IPS-NIHi11 (cell line): ENCODE measurements around the gene AHCYL1.
A peak's percentile ranks its signal among the peaks of the same experiment; 100 is the strongest.

Source experiments
- DNase-seq: peaks from one replicate; pipeline ENCODE4 v3.0.0; 2012; ENCODE audit warnings: mixed read lengths, low spot score

AHCYL1 gene

GRCh38 chr1:110062612-110063011, 78.0 kb downstream of the AHCYL1 start:
- no peak for DNase-seq

GRCh38 chr1:110063781-110064180, 79.2 kb downstream of the AHCYL1 start:
- DNase-seq: no peak

DNA sequence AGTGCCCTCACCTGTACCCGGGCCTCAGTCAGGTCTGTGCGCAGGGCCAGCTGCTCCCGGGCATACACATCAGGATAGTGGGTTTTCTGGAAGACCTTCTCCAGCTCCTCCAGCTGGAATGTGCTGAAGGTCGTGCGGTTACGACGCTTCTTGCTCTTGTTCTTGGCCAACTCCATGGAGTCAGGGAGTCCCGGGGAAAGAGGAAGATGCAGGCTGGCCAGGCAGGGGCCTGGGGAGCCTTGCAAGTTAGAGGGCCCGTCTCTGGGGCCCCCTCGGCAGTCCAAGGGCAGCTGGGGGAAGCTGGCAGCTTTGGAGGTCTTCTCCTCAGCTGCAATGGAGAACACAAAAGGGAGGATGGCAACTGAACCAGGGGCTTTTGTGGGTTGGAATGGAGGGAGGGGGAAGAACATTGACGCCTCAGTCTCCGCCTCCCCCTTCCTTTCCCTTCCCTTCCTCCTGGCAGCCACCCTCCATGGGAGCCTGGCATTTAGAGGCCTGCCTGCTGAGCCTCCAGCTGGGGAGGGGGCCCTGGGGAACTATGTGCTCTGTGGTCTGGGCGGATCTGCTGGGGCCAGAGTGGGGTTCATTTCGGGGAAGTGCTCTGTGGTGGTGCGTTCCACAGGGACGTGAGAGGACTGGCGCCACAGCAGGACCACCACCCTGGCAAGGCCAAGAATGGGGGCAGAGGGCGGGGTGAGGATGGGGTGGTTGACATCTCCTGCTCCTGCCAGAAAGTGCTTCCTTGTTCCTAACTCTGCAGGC, 80.2 kb downstream of the AHCYL1 start:
- DNase-seq: no peak

DNA sequence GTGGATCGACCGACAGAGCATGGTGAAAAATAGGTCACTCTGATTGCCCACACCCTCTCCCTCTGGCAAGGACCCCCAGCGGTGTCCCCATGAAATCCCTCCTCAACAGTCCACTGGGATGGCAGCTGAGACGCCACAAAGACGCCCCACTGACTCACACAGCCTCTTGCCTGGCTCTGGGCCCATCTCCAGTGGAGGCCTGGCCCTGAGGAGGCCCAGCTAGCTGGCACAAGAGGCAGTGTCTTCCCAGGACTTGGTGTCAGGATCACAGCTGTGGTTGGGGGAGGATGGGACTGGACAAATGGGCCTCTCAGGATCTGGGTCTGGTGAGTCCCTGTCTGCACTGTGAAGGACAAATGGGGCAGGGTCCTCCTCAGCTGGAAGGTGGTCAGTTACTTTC, 81.3 kb downstream of the AHCYL1 start:
- no peak for DNase-seq

DNA sequence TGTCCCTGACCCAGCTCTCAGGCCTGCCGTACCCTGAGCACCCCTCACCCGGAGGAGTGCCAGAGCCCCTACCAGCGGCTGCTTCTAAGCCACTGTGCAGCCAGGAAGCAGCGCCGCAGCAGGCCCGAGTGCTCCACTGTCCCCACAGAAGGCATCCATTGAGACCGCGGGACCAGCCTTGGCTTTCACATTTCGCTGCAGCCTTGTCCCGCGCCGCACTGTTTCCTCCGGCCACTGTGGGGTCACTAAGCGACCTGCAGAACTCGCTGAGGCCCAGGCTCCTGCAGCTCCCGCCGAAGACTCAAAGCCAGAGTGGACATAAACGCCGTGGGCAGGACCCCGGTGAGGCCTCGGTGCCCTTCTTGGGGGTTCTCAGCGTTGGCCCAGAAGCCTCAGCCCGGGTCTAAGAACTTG, 82.9 kb downstream of the AHCYL1 start:
- DNase-seq: peak; percentile 47

DNA sequence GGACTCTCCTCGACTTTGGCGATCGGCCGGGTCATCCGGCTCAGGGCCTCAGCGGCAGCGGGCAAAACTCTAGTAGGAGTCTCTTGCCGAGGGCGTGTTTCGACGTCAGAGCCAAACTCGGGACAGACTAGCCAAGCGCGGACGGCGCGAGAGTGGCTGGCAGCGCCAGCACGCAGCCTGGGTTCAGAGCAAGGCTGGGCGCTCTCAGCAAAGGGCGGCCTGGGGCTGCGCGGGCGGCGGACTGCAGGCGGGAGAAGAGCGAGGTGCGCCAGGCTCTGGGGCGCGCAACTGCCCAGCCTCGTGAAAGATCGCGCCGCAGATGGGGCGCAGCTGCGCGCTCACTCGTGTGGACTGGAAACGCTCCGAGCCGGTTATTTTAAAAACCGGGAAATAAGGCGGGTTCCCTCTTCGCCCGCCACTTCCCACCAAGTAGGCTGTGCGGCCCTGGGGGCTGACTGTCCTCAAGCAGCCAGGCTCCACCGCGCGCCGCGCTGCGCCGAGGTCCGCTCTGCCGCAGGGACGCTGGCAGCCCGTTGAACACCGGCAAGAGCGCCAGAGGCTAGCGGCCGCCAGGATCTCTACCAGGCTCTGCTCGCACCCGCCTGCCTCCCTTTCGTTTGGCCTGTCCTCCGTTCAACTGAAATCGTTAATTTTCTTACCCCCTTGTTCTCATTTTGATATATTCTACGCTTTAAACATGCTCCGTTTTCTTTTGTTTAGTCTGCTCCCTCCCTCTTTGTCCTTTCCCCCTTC, 83.5 kb downstream of the AHCYL1 start:
- DNase-seq: peak; percentile 73

DNA sequence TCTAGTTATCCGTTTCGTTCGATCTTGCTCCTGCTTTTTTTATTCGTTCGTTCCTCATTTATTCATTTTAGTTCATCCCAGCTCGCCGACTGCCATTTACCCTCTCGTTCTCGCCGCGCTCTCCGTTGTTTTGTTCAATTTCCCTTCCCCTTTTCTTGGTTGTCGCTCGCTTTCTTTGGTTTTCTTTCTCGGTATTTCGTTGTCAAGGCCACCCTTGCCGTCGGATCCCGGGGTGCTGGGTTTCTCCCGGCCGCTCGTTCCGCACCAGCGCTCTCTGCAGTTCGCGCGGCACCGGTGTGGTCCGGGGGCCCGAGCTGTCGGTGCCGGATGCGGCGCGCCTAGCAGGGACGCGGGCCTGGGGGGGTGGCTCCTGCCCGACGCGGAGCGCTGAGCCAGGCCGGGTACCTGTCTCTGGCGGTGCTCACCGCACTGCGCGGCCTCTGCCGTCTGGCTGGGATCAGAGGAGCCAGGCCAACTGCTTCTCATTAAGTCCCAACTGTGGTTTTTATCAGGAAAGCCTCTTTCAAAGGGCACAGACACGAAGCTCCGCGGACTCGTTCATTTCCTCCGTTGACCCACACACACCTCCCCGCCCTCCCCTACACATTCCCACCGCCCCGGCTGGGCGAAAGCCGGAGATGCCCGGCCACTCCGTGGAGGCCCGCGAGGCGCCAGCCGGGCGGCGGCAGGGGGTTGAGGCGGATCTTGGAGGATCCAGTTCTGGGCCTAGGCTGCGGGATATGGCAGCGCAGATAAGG, 84.3 kb downstream of the AHCYL1 start:
- peak; percentile 54 for DNase-seq

GRCh38 chr1:110069404-110070281, 85.1 kb downstream of the AHCYL1 start:
- peak; percentile 59 for DNase-seq

DNA sequence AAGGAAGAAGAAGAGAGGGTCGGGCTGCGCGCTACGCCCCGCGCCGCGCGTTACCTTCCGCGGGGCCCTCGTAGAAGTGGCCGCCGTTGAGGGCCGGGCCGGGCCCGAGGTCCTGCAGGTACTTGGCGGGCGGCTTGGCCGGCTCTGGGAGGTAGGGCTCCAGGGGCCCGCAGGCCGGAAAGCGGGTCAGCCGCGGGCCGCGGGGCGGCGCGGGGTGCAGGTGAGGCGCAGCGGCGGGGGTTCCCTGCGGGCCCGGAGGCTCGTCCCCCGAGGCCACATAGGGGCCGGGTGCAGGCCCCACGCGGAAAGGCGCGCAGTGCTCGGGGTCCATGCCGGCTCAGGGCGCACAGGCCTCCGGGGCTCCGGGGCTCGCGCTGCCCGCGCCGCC, 85.7 kb downstream of the AHCYL1 start:
- peak; percentile 58 for DNase-seq

GRCh38 chr1:110070671-110071242, 86.2 kb downstream of the AHCYL1 start, which contains the start of gene ALX3:
ALX3 (minus strand) TSS chr1:110070672; CDS start chr1:110070612, 60 bp downstream.
- DNase-seq: peak; percentile 57
